HepG2 (cell line): Measurements from ENCODE around the gene CAPRIN2. TPM values are rescaled to one million over a fixed set of nuclear protein-coding genes. Genes with fewer than 3 reads are reported as not detected.
A peak's percentile ranks its signal among the peaks of the same experiment; 100 is the strongest.

Experiments
- EHMT2 ChIP-seq: fragments of 200-600 bp; sonication (generic); IDR thresholded peaks from 2 replicates; pipeline ENCODE4 v1.7.0; 2017; ENCODE audit warnings: antibody characterized with exemption, low read depth, low read length, borderline replicate concordance
- GFI1 ChIP-seq: sonication (generic); formaldehyde crosslinking; IDR thresholded peaks from 2 replicates; pipeline ENCODE4 v1.5.0; 2020; ENCODE audit warnings: missing genetic modification reagents, mild to moderate bottlenecking, borderline replicate concordance
- GLI4 ChIP-seq: sonication (generic); formaldehyde crosslinking; IDR thresholded peaks from 2 replicates; pipeline ENCODE4 v1.5.1; 2020; ENCODE audit warnings: missing genetic modification reagents, mild to moderate bottlenecking, moderate library complexity, borderline replicate concordance
- HMG20A ChIP-seq: IDR thresholded peaks from 2 replicates; pipeline ENCODE4 v1.6.1; 2016; ENCODE audit warnings: borderline replicate concordance
- MIER3 ChIP-seq: IDR thresholded peaks from 2 replicates; pipeline ENCODE4 v1.6.1; 2016; ENCODE audit warnings: missing compliant biosample characterization, borderline replicate concordance
- ZNF24 ChIP-seq: fragments of 450-650 bp; IDR thresholded peaks from 2 replicates; pipeline ENCODE4 v1.6.1; 2017; ENCODE audit warnings: antibody characterized with exemption, mild to moderate bottlenecking
- ZNF607 ChIP-seq: sonication (generic); formaldehyde crosslinking; IDR thresholded peaks from 2 replicates; pipeline ENCODE4 v1.5.1; 2020; ENCODE audit warnings: missing genetic modification reagents, mild to moderate bottlenecking, borderline replicate concordance
- ZNF614 ChIP-seq: IDR thresholded peaks from 2 replicates; pipeline ENCODE4 v1.6.1; 2018; ENCODE audit warnings: missing biosample characterization, missing genetic modification reagents, inconsistent platforms, borderline replicate concordance
- polyA plus RNA-seq, 8 experiments: library from polyadenylated mRNA; depleted of rRNA in 3 of 8; stranded (reverse) in 7 of 8; unstranded in 1 of 8; fragments of >200 nt; fragmentation: Illumina TruSeq in 4 of 8; extraction: Trizol in 4 of 8; gene quantifications; 2 replicates each; pipeline versions ENCODE4 v1.2.1 to v1.2.3, GENCODE V29; 2011 to 2016; ENCODE audit warnings: low read depth in 4 of 8, missing spikeins in 1 of 8, mixed read lengths in 1 of 8; ENCODE audit not compliant: insufficient read depth in 1 of 8
- total RNA-seq, 5 experiments: library from RNA; depleted of rRNA; stranded (reverse); fragments of >200 nt; fragmentation: Illumina TruSeq; extraction: Trizol; gene quantifications; 2 replicates each; pipeline ENCODE4 v1.2.3, GENCODE V29; 2016; ENCODE audit warnings: low read depth in 1 of 5
- TF ChIP-seq, protein P1 (sequence below): sonication (generic); formaldehyde crosslinking; IDR thresholded peaks from 2 replicates; pipeline ENCODE4 v1.5.0; 2020; ENCODE audit warnings: missing genetic modification reagents
- TF ChIP-seq, protein P2 (sequence below): sonication (generic); formaldehyde crosslinking; IDR thresholded peaks from 2 replicates; pipeline ENCODE4 v1.4.0; 2020; ENCODE audit warnings: mild to moderate bottlenecking, missing genetic modification reagents
- TF ChIP-seq, protein P3 (sequence below): sonication (generic); formaldehyde crosslinking; IDR thresholded peaks from 2 replicates; pipeline ENCODE4 v1.8.0; 2023; ENCODE audit warnings: mild to moderate bottlenecking, missing genetic modification reagents
- TF ChIP-seq, protein P4 (sequence below): sonication (generic); formaldehyde crosslinking; IDR thresholded peaks from 2 replicates; pipeline ENCODE4 v1.4.0; 2020; ENCODE audit warnings: mild to moderate bottlenecking, missing genetic modification reagents
- TF ChIP-seq, protein P5 (sequence below): sonication (generic); formaldehyde crosslinking; IDR thresholded peaks from 2 replicates; pipeline ENCODE4 v1.5.1; 2020; ENCODE audit warnings: mild to moderate bottlenecking, missing genetic modification reagents

The CAPRIN2 gene
- total and polyA plus RNA-seq, 2 of the 13 experiments (the other 11 are each of a cell fraction or from before 2014, with no cell fraction given) = 21.7 to 30.6 TPM

DNA sequence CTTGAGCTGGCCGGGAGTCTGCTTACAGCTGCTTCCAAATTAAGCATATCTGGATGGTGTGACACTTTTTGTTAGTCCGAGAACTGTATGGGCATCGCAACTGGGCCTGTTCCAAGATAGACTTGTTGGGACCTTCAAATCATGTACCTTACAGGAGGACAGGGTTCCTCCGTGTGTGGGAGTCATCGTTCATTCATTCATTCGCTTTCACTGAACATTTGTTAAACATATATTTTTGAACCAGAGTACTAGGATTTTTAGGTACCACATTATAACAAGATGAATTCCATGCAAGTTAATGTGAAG lies 58.7 kb downstream of the CAPRIN2 start (continued):
- no peak for TF ChIP-seq MIER3 (CRISPR knock-in tag)
- 0 out of 2 replicates have a peak, but pooled peaks have one; percentile 7 for TF ChIP-seq GFI1
- TF ChIP-seq, protein P1, sequence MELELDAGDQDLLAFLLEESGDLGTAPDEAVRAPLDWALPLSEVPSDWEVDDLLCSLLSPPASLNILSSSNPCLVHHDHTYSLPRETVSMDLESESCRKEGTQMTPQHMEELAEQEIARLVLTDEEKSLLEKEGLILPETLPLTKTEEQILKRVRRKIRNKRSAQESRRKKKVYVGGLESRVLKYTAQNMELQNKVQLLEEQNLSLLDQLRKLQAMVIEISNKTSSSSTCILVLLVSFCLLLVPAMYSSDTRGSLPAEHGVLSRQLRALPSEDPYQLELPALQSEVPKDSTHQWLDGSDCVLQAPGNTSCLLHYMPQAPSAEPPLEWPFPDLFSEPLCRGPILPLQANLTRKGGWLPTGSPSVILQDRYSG (CRISPR knock-in tag) = 0 out of 2 replicates have a peak, but pooled peaks have one; percentile 70
- TF ChIP-seq, protein P2, sequence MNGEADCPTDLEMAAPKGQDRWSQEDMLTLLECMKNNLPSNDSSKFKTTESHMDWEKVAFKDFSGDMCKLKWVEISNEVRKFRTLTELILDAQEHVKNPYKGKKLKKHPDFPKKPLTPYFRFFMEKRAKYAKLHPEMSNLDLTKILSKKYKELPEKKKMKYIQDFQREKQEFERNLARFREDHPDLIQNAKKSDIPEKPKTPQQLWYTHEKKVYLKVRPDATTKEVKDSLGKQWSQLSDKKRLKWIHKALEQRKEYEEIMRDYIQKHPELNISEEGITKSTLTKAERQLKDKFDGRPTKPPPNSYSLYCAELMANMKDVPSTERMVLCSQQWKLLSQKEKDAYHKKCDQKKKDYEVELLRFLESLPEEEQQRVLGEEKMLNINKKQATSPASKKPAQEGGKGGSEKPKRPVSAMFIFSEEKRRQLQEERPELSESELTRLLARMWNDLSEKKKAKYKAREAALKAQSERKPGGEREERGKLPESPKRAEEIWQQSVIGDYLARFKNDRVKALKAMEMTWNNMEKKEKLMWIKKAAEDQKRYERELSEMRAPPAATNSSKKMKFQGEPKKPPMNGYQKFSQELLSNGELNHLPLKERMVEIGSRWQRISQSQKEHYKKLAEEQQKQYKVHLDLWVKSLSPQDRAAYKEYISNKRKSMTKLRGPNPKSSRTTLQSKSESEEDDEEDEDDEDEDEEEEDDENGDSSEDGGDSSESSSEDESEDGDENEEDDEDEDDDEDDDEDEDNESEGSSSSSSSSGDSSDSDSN (CRISPR knock-in tag) = 0 out of 2 replicates have a peak, but pooled peaks have one; percentile 1
- TF ChIP-seq, protein P3, sequence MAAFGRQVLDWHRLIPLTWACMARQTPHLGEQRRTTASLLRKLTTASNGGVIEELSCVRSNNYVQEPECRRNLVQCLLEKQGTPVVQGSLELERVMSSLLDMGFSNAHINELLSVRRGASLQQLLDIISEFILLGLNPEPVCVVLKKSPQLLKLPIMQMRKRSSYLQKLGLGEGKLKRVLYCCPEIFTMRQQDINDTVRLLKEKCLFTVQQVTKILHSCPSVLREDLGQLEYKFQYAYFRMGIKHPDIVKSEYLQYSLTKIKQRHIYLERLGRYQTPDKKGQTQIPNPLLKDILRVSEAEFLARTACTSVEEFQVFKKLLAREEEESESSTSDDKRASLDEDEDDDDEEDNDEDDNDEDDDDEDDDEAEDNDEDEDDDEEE (CRISPR knock-in tag) = peak; percentile 62; the same call in 1 of the 2 replicates
- TF ChIP-seq ZNF607 (CRISPR knock-in tag) = no peak
- TF ChIP-seq HMG20A (CRISPR knock-in tag) = no peak
- TF ChIP-seq EHMT2 = 0 out of 2 replicates have a peak, but pooled peaks have one; percentile 42
- TF ChIP-seq ZNF614 = 0 out of 2 replicates have a peak, but pooled peaks have one; percentile 4
- TF ChIP-seq, protein P4, sequence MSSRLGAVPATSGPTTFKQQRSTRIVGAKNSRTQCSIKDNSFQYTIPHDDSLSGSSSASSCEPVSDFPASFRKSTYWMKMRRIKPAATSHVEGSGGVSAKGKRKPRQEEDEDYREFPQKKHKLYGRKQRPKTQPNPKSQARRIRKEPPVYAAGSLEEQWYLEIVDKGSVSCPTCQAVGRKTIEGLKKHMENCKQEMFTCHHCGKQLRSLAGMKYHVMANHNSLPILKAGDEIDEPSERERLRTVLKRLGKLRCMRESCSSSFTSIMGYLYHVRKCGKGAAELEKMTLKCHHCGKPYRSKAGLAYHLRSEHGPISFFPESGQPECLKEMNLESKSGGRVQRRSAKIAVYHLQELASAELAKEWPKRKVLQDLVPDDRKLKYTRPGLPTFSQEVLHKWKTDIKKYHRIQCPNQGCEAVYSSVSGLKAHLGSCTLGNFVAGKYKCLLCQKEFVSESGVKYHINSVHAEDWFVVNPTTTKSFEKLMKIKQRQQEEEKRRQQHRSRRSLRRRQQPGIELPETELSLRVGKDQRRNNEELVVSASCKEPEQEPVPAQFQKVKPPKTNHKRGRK (CRISPR knock-in tag) = no peak
- peak; percentile 85 for TF ChIP-seq ZNF24
- peak; percentile 8; the same call in 1 of the 2 replicates for TF ChIP-seq GLI4 (CRISPR knock-in tag)
- TF ChIP-seq, protein P5, sequence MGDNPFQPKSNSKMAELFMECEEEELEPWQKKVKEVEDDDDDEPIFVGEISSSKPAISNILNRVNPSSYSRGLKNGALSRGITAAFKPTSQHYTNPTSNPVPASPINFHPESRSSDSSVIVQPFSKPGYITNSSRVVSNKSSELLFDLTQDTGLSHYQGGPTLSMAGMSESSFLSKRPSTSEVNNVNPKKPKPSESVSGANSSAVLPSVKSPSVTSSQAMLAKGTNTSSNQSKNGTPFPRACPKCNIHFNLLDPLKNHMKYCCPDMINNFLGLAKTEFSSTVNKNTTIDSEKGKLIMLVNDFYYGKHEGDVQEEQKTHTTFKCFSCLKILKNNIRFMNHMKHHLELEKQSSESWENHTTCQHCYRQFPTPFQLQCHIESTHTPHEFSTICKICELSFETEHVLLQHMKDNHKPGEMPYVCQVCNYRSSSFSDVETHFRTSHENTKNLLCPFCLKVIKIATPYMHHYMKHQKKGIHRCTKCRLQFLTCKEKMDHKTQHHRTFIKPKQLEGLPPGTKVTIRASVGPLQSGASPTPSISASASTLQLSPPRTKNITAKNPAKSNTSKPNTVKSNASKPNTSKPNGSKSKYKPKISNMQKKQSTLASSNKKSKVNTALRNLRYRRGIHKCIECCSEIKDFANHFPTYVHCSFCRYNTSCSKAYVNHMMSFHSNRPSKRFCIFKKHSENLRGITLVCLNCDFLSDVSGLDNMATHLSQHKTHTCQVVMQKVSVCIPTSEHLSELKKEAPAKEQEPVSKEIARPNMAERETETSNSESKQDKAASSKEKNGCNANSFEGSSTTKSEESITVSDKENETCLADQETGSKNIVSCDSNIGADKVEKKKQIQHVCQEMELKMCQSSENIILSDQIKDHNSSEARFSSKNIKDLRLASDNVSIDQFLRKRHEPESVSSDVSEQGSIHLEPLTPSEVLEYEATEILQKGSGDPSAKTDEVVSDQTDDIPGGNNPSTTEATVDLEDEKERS (CRISPR knock-in tag) = 0 out of 2 replicates have a peak, but pooled peaks have one; percentile 2
- TF ChIP-seq, all 625 proteins: peak for 16
